GM18511 (cell line): Measurements from ENCODE around the gene SLC24A2.

ENCODE experiments used
- ATAC-seq: cut with Tn5 transposase; IDR thresholded peaks from one replicate; pipeline ENCODE4 v1.9.1; 2021; ENCODE audit warnings: mild to moderate bottlenecking, moderate library complexity; ENCODE audit not compliant: unreplicated experiment

Gene SLC24A2

DNA sequence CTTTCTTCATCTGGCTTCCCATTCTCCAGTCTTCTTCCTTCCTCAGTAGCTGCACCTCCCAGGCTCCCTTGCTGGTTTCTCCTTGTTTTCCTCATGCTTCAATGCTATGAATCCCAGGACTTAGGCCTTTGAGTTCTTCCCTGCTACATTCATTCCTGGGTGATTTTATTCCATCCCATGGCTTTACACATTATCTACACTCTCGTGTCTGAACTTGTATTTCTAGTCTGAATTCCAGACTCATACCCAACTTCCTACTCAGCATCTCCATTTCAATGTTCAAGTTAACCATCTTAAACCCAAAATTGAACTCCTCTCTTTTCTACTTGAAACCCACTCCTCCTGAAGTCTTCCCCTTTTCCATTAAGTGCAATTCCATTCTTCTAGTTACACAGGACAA lies 20.0 kb downstream of the SLC24A2 start:
- ATAC-seq: no peak

DNA sequence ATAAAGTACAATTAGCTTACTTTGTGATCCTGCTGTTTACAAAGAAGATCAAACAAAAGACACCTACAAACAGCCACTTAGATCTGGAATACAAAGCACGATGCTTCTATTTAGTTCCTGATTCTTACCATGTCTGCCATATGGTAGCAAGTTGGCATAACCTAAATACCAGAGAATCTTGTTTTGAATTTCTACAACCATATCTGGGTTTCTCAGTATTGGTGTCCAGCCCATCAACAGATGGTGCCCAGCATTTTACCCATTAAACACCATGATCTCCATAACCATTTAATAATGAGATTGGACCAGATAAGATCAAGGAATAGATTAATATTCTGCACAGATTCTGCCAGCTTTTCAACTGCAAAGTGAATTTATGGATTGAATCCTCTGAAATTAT lies 29.8 kb downstream of the SLC24A2 start:
- ATAC-seq: no peak

DNA sequence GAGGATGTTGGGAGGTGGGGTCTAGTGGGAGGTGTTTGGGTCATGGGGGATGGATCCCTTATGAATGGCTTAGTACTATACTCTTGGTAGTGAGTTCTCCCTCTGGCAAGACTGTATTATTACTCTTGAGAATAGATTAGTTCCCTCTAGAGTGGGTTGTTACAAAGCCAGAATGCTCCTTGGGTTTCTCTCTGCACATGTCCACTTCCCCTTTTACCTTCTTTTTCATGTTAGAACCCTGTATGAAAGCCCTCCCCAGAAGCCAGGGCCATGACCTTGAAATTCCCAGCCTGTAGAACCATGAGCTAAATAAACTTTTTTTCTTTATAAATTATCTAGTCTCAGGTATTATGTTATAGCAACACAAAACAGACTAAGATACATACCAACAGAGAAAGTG lies 31.1 kb downstream of the SLC24A2 start:
- no peak for ATAC-seq

DNA sequence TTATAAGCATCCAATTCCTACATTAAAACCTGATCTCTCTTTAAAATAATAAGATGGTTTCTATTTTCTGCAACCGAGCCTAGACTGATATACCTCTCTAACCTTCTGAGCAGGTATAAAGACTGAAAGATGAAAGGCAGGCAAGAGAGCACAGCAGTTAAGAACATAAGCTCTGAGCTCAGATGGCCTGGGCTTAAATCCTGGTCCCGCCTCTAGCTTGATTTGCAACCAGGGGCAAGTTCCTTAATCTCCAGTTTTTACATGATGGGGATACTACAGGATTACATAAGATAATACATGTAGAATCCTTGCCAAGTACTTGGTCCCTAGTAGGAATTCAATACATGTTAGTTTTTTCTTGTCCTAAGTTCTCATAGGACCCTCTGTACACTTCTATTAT lies 33.9 kb downstream of the SLC24A2 start:
- no peak for ATAC-seq

DNA sequence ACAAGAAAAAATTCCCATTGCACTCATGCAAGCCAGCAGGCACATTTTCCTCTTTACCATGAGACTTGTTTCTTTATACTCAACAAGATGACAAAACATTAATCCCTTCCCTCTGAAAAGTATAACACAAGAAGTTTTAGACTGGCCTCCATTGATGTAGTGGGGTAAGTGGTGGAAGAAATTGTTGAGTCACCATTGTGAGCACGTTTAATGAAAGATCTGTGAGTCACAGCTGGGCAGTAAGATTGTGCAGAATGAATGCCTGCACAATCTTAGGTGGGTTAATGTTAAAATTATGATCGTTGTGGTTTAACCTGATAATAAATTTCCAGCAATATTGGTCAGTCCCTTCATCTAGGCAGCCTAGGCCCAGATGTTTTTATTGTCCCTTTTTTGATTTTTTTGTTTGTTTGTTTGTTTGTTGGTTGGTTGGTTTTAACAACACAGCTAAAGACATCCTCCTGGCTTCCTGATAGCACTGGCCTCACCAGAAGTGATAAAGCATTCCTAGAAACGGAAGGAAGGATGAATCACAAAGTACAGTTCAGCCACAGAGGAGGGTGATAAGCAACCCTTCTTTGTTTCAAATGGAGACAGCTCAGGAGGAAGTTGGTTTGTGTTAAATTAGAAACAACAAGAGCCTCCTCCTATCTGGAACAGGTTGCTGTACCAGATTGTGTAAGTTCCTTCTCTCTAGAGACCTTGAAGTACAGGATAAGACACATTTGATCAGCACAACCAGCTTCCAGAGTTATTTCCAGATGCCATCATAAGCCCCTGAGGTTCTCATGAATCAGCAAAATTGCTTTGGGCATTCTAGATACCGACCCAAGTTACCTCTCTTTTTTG lies 40.3 kb downstream of the SLC24A2 start:
- no peak for ATAC-seq

DNA sequence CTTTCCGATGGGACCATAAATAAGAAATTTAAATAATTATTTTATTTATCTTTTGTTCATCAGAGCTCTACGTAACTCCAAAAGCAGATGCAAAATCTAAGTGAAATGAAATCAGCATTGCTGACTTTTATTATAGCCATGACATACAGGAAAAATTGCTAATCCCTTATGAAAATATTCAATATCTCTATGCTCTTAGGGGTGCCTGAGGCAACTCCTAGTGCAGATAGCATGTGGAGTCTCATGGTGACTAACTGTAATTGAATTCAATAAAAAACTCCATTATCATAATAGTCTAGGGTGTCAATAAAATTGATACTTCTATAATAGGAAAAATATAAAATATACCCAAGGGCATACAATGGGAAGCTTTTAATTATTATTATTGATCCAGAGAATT lies 42.6 kb downstream of the SLC24A2 start:
- no peak for ATAC-seq

DNA sequence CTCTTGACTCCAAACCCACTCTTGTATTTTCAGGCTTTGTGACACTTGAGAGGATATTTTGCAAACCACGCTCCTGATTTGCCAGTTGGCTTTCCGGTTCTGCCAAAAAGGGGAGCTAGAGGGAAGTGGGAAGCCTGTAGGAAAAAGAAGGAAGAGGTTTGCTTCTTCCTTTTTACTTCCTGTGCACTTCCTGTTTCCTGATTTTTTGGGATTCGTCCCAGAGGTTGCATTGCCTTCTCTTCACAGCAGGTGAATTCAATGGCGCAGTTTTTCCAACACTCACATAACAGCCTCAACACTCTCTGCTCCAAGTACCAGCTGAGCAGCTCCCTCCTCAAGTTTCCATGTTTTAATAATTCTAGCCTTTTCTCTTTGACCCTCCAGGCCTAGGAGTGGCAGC lies 47.7 kb downstream of the SLC24A2 start:
- ATAC-seq: no peak
